HG03378 (cell line): ENCODE results near the gene FPGS.

ENCODE experiments used
- ATAC-seq: cut with Tn5 transposase; IDR thresholded peaks from one replicate; pipeline ENCODE4 v1.9.1; 2021; ENCODE audit warnings: mild to moderate bottlenecking, moderate library complexity; ENCODE audit not compliant: unreplicated experiment

The FPGS gene

DNA sequence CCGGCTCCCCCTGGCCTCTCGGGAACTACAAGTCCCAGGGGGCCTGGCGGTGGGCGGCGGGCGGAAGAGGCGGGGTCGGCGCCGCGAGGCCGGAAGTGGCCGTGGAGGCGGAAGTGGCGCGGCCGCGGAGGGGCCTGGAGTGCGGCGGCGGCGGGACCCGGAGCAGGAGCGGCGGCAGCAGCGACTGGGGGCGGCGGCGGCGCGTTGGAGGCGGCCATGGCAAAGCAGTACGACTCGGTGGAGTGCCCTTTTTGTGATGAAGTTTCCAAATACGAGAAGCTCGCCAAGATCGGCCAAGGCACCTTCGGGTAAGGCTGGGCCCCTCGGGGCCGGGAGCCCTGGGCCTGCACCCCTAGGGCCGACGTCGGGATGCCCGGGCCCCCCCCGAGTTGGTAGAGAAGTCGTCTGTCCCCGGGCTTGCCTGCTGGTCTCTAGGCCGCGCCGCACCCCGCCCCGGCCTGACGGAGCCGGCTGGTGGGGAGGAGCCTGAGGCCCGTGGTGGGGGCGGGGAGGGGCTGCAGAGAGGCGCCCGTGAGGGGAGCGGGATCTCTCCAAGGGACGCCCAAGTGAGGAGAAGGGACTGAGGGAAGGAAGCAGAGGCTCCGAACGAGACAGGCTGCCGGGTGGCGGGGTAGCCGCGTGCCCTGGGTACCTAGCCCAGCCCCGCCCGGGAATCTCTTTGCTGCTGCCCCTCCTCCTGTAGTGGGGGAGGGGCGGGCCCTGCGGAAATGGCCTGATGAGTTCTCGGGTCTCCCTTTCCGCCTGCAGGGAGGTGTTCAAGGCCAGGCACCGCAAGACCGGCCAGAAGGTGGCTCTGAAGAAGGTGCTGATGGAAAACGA lies 16.5 kb upstream of the FPGS start, which contains the start of gene CDK9:
Gene CDK9 (plus strand): TSS at position 102 of the 840 bp plus-strand sequence. CDS start 115 bp downstream, at position 217.
- no peak for ATAC-seq

DNA sequence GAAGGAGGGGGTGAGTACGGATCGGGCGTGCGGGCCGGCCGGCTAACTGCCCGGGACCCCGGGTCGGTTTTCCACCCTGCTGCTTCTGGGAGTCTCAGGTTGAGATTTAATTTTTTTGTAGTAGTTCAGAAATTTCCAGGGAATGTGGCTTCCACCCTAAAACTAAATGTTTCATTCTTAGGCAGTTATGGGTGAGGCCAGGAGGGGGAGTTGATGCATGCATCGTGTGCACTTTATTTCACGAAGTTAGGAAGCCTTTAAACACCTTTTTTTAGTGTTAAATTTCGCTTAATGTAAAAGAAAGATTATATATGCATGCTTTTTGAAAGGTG lies 15.9 kb upstream of the FPGS start:
- no peak for ATAC-seq

DNA sequence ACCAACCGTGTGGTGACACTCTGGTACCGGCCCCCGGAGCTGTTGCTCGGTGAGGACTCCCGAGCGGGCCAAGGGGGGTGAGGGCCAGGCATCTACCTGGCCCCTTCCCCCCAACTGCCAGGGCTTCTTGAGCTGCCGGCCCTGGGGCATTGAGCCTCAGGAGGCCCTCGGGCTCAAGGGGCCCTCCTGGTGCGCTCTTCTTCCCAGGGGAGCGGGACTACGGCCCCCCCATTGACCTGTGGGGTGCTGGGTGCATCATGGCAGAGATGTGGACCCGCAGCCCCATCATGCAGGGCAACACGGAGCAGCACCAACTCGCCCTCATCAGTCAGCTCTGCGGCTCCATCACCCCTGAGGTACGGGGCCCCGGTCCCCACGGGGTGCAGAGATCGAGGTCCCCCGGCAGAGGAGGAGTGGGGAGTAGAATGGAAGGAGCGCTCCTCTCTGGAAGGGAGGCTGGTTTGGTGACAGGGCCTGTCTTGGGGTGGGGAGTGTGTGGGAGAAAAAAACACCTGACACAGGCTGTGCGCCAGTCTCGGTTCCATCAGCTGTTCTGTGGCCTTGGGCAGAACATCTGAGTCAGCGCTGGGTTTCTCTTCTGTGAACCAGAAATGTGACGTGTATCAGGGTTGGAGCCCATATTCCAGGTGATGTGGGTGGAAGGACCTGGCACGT lies 14.2 kb upstream of the FPGS start:
- no peak for ATAC-seq

DNA sequence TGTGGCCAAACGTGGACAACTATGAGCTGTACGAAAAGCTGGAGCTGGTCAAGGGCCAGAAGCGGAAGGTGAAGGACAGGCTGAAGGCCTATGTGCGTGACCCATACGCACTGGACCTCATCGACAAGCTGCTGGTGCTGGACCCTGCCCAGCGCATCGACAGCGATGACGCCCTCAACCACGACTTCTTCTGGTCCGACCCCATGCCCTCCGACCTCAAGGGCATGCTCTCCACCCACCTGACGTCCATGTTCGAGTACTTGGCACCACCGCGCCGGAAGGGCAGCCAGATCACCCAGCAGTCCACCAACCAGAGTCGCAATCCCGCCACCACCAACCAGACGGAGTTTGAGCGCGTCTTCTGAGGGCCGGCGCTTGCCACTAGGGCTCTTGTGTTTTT lies 13.5 kb upstream of the FPGS start:
- ATAC-seq, result no peak

DNA sequence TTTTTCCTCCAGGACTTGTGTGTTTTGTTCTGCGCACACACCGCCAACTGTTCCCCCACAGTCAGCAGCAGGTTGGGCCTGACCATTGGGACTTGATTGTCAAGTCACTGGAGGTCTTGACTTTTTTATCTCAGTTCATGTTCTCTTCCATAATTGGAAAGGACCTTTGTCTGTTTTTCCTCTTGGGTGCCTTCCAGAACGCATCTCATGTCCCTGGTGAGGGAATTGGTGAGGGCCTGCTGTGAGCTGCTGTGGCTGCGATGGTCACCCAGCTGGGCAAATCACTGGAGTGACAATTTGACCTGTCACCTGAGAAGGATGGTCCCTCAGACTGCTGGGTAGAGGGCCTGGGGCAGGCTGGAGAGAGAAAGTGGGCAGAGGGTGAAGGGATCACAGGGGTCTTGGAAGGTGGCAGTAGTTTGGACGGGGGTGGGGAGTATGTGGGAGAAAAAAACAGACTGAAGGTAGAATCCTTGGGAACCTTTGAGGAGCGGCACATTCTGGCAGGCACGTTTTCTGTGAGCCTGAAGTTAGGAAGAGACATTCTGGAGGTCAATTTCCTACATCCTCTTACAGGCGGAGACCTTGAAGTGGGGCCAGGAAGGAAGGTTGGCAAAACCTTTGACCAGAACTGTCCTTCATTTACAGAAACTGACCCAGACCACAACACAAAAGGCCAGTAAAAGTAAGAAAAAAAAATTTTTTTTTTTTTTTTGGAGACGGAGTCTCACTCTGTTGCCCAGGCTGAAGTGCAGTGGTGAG lies 12.4 kb upstream of the FPGS start:
- ATAC-seq, result no peak

DNA sequence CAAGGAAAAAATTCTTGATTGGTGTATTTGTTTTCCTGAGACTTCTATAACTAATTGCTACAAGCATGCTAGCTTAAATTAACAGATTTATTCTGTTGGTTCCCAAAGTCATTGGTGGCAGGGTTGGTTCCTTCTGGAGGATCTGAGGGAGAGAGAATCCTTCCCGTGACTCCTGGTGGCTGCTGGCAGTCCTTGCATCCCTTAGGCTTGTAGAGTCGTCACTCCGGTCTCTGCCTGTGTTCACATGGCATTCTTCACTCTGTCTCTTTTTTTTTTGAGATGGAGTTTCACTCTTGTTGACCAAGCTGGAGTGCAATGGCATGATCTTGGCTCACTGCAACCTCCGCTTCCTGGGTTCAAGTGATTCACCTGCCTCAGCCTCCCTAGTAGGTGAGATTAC lies 11.6 kb upstream of the FPGS start:
- no peak for ATAC-seq

DNA sequence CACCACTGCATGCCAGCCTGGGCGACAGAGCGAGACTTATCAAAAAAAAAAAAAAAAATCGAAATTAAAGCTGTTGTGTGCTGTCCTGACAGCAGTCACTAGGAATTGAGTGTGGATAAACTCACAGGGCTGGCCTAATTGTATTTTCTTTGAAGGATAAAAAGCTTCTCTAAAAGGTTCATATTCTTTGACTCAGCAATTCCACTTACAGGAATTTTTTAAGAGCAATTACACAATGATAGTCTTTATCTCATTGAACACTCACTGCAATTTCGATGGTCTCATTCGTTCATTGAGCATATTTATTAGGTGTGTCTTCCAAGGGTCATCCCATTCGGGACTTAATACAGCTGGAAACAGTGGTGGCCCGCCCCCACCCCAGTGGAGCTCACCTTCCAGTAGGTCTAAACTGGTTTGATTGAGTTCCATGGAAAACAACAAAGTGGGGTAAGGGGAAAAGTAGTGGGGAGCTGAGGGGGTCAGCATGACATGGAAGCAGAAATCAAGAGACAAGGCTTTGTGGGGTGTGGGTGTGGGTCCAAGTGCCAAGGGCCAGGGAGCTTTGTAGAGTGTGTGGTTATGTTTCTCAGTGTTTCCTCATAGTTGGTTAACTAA lies 10.2 kb upstream of the FPGS start:
- no peak for ATAC-seq

DNA sequence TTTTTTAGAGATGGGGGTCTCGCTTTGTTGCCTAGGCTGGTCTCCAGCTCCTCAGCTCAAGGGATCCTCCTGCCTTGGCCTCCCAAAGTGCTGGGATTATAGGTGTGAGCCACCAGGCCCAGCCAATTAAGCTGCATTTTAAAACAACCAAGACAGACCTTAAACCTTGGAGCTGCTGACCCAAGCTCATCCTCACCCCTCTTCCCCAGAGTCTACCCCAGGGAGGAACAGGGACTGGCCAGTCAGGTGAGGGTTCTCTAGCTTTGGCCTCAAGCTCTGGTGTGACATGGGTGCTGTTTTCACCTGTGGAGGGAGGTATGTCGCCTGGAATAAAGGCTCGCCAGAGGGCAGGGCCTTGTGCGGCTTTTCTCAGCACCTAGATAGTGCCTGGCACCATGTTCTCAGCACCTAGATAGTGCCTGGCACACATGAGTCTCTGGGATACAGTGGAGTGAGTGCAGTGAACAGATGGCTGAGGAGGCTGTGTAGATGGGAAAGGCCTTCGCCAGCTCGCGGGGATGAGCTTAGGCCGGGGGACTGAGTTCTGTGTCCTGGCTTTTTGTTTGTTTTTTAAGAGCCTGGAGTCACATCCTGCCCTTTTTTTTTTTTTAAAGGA lies 9.5 kb upstream of the FPGS start:
- no peak for ATAC-seq

DNA sequence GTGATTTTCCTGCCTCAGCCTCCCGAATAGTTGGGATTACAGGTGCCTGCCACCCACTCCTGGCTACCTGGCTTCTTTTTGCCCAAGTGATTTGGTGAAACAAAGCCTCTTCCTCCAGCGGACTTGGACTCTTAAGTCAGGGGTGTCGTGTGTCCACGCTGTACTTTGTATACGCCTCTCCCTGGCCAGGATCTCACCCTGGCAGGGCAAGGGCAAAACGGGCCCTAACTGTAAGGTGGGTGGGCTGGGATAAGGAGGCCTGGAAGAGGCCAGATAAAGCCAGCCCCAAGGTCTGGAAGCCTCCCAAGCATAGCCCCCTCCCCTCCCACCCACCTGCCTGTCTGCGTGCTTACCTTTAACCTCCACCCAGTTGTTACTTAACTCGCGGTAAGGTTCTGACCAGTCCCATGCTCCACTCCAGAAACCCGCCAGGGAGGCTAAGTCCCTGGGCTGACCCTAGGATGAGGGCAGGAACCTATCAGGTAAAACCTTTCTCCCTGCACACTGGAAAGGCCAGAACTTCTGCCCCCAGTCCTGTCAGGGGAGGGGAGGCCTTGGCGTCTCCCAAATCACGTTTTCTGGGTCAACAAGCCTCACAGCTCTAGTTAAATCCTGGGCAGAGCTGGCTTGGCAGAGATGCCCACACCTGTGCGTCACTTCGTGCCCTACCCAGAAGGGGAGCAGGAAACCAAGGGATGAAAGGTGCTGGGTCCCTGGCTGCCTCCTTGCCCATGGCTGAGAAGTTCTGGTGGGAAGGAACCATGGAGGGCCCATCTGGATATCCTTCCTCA lies 8.5 kb upstream of the FPGS start:
- no peak for ATAC-seq

DNA sequence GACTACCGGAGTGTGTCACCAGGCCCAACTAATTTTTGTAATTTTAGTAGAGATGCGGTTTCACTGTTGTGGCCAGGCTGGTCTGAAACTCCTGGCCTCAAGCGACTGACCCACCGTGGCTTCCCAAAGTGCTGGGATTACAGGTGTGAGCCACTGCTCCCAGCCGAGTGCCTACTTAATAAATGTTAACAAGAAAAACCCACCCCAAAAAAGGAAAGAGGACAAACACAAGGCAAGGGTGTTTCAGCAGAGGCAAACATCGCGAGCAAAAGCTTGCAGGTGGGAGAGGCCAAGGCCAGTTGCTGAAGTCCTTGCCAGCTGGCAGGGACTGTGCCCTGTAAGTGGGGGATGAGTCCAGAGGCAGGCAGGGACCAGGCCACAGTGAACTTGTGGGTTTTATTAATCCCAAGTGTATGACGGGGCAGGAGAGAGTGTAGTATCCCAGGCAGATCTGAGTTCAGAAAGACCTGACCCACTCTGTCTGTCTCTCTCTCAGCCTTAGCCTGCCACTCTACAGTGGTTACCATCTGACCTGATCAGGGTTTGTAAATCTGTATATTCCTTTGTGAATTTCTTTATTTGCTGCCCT lies 6.4 kb upstream of the FPGS start:
- ATAC-seq, result no peak

DNA sequence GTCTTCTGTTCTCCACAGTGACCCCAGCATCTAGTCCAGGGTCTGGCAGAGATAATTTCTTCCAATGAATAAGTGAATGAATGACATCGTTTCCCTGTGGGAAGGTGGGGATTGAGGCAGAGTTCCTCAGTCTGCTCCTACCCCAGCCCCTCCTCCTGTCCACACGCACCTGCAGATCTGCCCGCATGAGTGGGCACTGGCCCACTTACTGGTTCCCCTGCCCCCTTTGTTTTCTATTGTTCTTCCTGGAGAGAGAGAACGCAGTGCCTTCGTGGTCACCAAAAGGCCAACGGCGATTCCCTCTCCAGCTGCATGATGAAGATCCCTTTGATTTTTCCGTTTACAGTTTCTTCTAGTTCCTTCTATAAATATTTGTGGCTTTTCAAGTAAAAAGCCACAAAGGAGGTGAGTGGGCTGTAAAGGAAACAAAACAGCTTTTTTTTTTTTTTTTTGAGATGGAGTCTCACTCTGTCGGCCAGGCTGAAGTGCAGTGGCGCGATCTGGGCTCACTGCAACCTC lies 5.8 kb upstream of the FPGS start:
- ATAC-seq, result no peak

DNA sequence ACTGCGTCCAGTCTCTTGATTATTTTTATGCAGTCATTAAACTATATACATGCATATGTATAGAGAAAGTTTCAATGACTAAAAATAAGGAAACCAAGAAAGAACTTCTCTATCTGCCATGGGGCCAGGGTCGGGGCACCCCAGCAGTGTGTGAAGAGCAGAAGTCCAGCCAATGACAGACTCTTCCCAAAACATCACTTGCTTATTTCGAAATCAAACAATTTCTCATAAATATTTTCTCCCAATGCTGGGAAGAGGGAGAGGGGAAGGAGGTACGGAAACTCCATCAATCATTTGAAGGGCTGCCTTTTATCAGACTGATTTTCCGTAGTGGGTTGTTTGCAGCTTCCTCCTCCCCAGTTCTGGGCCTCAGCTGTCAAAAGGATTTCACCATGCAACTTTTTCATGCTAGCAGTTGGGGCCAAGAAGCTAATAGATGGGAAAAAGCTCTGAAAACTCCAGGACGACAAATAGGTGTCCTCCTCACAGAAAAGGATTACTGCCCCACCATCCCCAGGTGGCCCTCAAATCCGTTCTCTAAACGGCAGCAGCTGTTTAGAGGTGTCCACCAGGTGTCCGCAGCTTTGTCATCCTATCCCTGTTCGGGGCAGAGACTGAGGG lies 617 bp upstream of the FPGS start:
- ATAC-seq, result no peak

DNA sequence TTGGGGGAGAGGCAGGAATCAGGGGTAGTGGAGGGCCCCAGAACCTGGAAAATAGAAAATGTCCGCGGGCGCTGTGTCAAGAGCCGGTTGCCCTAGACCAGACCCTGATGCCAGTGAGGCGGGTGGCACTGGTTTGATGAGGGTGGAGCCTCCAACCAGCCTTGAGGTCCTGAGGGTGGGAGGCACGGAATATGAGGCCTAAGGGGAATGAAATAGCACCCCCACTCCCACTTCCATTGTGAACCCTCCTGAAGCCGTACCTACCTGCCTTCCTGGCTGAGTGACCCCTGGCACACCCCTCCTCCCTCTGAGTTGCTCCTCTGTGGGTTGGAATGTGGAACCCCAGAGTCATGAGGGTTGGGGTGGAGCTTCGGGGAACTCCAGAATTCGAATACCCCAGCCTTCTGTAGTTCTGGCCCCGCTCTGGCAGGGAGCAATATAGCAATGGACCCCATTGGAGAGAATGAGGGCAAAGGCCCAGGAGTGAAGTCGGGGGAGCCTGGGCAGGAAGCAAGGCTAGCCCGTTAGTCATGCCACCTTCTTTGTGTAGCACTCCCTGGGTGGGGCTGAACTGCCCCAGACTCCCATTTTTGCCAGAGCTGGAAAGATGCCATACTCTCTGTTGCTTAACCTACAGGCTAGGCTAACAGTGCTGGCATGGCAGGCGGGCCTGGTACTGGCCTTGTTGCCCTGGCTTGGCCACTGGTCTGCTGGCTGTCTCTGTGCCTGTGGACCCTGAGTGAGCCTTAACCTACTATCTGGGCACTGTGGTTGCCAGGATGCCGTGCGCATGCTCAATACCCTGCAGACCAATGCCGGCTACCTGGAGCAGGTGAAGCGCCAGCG lies 1.0 kb downstream of the FPGS start:
- no peak for ATAC-seq

DNA sequence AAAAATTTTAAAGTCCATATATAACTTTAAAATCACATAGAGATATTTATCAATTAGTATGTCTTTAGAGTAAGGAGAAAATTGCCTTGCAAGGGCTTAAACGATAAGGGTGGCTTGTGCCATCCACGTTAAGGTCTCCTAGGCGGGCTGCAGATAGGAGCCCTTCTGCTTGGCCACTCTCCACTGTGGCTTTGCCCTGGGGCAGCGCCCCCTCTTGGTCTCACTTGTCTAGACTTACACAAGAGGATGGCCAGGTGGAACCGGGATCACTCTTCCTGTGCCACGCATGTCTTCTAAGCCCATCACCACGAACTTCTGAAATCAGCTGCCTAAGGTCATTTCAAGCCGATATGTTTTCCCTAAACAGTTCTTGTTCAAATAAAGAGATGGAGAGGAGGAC lies 2.9 kb downstream of the FPGS start:
- no peak for ATAC-seq

DNA sequence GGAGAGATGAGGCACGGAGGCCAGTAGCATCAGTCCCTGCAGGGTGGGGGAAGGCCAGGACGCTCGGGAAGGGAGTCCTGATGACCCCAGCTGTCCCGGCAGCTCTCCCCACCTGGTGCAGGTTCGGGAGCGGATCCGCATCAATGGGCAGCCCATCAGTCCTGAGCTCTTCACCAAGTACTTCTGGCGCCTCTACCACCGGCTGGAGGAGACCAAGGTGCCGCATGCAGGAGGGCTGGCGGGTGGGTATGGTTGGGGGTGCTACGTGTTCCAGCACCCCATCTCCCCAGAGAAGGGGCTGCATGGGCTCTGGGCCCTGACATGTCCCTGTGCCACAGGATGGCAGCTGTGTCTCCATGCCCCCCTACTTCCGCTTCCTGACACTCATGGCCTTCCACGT lies 4.2 kb downstream of the FPGS start:
- no peak for ATAC-seq

DNA sequence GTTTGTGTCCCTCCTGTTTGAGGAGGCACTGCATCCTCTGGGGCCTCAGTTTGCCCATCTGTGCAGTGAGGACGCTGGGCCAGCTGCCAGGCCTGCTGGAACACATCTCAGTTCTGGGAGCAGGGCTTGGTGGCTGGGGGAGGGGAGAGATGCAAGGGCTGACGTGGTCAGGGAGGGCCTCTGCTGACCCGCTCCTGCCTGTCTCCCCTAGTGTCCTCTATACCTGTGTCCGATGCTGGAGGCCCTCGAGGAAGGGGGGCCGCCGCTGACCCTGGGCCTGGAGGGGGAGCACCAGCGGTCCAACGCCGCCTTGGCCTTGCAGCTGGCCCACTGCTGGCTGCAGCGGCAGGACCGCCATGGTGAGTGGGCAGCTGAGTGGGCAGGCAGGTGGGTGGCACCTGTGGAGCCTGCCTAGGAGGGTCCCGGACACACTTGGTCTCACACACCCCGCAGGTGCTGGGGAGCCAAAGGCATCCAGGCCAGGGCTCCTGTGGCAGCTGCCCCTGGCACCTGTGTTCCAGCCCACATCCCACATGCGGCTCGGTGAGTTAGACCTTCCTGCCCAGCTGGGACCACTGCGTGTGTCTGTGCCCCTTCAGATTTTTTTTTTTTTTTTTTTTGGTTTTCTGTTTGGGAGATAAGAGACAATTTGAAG lies 5.8 kb downstream of the FPGS start:
- no peak for ATAC-seq

DNA sequence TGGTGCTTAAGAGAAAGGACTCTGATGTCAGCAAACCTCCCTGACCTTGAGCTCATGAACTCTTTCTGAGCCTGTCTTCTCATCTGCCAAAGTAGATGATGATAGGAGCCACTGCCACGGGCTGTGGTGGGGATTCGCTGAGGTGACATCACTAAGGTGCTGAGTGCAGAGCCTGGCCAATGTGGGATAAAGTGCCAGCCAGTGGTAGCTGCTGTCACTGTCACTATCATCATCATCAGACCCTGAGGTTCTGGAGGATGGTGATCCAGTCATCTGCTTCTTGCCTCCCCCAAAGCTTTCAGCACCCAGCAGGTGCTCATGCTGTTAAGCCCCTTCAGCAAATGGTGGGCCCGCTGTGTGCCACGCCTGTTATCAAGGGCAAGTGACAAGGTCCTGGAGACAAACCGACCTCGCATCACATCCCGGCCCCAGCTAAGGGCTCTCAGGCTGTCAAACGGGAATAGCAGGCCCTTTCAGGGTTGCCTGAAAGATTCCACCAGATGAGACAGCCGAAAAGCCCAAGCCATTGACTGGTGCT lies 6.4 kb downstream of the FPGS start:
- ATAC-seq, result no peak
